Ascending aorta (tissue), 2 donors: ENCODE data around the gene USP54. TPM values are rescaled to one million over a fixed set of nuclear protein-coding genes. Genes with fewer than 3 reads are reported as not detected.

Experiments used
- DNase-seq, 2 donors: peaks; one replicate each; pipeline ENCODE4 v3.0.0-alpha.2; 2019; ENCODE audit warnings: low spot score in 2 of 2
- H3K27ac ChIP-seq, 2 donors: fragments of 200-600 bp; sonication (generic); one replicate each; pipeline ENCODE4 v1.5.1; 2016 to 2017; ENCODE audit warnings: mild to moderate bottlenecking in 1 of 2
- H3K27me3 ChIP-seq: fragments of 200-600 bp; sonication (generic); one replicate; pipeline ENCODE4 v1.5.1; 2017
- H3K36me3 ChIP-seq, 2 donors: fragments of 200-600 bp; sonication (generic); one replicate each; pipeline ENCODE4 v1.5.1; 2016
- H3K4me1 ChIP-seq, 2 donors: fragments of 200-600 bp; sonication (generic); one replicate each; pipeline ENCODE4 v1.5.1; 2016 to 2017; ENCODE audit warnings: mild to moderate bottlenecking in 1 of 2
- H3K4me3 ChIP-seq, 2 donors: fragments of 200-600 bp; sonication (generic); one replicate each; pipeline ENCODE4 v1.5.1; 2016 to 2017; ENCODE audit warnings: mild to moderate bottlenecking in 1 of 2
- H3K9me3 ChIP-seq, 2 donors: fragments of 200-600 bp; sonication (generic); one replicate each; pipeline ENCODE4 v1.5.1; 2016
- CTCF ChIP-seq, 3 experiments: fragments of 200-600 bp in 2 of 3; fragments of 450-650 bp in 1 of 3; sonication (generic) in 2 of 3; IDR thresholded peaks; one replicate each; pipeline ENCODE4 v1.5.1; 2016 to 2019; ENCODE audit warnings: antibody characterized with exemption in 3 of 3, mild to moderate bottlenecking in 1 of 3, moderate library complexity in 1 of 3
- intact Hi-C: fragments of 100-400 bp; cut with DNase I; formaldehyde crosslinking; loops from one replicate; pipeline ENCODE4 v1.15.1; 2023
- total RNA-seq: library from RNA; depleted of rRNA; stranded (reverse); fragments of >200 nt; gene quantifications from one replicate; pipeline ENCODE4 v1.1.0, GENCODE V29; 2016

Gene USP54, protein sequence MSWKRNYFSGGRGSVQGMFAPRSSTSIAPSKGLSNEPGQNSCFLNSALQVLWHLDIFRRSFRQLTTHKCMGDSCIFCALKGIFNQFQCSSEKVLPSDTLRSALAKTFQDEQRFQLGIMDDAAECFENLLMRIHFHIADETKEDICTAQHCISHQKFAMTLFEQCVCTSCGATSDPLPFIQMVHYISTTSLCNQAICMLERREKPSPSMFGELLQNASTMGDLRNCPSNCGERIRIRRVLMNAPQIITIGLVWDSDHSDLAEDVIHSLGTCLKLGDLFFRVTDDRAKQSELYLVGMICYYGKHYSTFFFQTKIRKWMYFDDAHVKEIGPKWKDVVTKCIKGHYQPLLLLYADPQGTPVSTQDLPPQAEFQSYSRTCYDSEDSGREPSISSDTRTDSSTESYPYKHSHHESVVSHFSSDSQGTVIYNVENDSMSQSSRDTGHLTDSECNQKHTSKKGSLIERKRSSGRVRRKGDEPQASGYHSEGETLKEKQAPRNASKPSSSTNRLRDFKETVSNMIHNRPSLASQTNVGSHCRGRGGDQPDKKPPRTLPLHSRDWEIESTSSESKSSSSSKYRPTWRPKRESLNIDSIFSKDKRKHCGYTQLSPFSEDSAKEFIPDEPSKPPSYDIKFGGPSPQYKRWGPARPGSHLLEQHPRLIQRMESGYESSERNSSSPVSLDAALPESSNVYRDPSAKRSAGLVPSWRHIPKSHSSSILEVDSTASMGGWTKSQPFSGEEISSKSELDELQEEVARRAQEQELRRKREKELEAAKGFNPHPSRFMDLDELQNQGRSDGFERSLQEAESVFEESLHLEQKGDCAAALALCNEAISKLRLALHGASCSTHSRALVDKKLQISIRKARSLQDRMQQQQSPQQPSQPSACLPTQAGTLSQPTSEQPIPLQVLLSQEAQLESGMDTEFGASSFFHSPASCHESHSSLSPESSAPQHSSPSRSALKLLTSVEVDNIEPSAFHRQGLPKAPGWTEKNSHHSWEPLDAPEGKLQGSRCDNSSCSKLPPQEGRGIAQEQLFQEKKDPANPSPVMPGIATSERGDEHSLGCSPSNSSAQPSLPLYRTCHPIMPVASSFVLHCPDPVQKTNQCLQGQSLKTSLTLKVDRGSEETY (N-terminal part only)
- 172 TPM for total RNA-seq

- Histone ChIP-seq H3K27ac (peak within 1 kb of the TSS; percentile 21 to 41), H3K4me3 (peak within 1 kb of the TSS in 1 of 2 donors; percentile 3), H3K27me3 (no peaks in the 10 kb centered on the region), H3K9me3 (no peaks in the 10 kb centered on the region), H3K36me3 (no peaks in the 10 kb centered on the region), H3K4me1 (peaks cover 2 to 13% of the 10 kb centered on the region in 2 donors)
- intact Hi-C loops, result no loop called here
- no peak for TF ChIP-seq CTCF (IDR thresholded peaks at IDR 0.05)
- no peak for DNase-seq
Observed at GRCh38 chr10:73590881-73591799, at the start of gene USP54. TSS of gene USP54 (minus strand) at chr10:73591342. CDS start at chr10:73575658, 15,684 bp downstream.

- H3K27ac ChIP-seq, result no peak overlapping the region
- no peaks in the 10 kb centered on the region for H3K9me3 ChIP-seq
- H3K4me1 ChIP-seq, result peaks cover 0 to 4% of the 10 kb centered on the region in 2 donors
- H3K27me3 ChIP-seq, result no peaks in the 10 kb centered on the region
- no peak overlapping the region for H3K4me3 ChIP-seq
- intact Hi-C loops, result no loop called here
- TF ChIP-seq CTCF (IDR thresholded peaks at IDR 0.05), result no peak
- no peak for DNase-seq
- H3K36me3 ChIP-seq, result no peaks in the 10 kb centered on the region
Observed at GRCh38 chr10:73639286-73639685, 48.1 kb upstream of the USP54 start.

GRCh38 chr10:73635781-73636180 is 44.6 kb upstream of the USP54 start:
- H3K27ac ChIP-seq, result no peak overlapping the region
- no peak for TF ChIP-seq CTCF (IDR thresholded peaks at IDR 0.05)
- no peaks in the 10 kb centered on the region for H3K4me1 ChIP-seq
- H3K36me3 ChIP-seq, result no peaks in the 10 kb centered on the region
- no peaks in the 10 kb centered on the region for H3K9me3 ChIP-seq
- H3K27me3 ChIP-seq, result no peaks in the 10 kb centered on the region
- DNase-seq, result no peak
- no peak overlapping the region for H3K4me3 ChIP-seq
- intact Hi-C loops, result no loop called here

DNA sequence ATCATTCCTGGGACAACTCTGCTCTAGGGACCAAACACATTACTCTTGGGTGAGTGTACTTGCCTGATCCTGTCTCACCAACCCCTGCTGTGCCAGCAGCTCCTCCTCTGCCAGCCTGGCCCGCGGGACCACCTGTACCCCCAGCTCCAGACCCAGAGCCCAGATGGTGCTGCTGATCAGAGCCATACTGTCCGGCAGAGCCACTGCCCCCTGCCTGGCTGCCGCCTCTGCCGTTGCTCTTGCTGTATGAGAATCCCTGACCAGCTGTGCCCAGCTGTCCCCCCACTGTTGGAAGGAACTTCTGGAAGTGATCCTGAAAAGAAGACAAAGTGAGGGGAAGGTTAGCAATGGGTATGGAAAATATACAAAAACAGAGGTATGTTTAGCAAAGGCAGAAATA is 43.3 kb upstream of the USP54 start:
- Histone ChIP-seq H3K27ac (no peak overlapping the region), H3K36me3 (no peaks in the 10 kb centered on the region), H3K27me3 (no peaks in the 10 kb centered on the region), H3K4me3 (no peak overlapping the region), H3K4me1 (no peaks in the 10 kb centered on the region), H3K9me3 (no peaks in the 10 kb centered on the region)
- no peak for DNase-seq
- intact Hi-C loops, result no loop called here
- no peak for TF ChIP-seq CTCF (IDR thresholded peaks at IDR 0.05)

- Histone ChIP-seq H3K27ac (no peak overlapping the region), H3K27me3 (no peaks in the 10 kb centered on the region), H3K9me3 (no peaks in the 10 kb centered on the region), H3K4me3 (no peak overlapping the region), H3K4me1 (peaks cover 0 to 11% of the 10 kb centered on the region in 2 donors), H3K36me3 (no peaks in the 10 kb centered on the region)
- no peak for DNase-seq
- intact Hi-C loops, result no loop called here
- no peak for TF ChIP-seq CTCF (IDR thresholded peaks at IDR 0.05)
Observed at GRCh38 chr10:73629165-73629564, 38.0 kb upstream of the USP54 start.
